HG03025 (cell line): Measurements from ENCODE around the gene SNX30.

Experiments
- ATAC-seq: cut with Tn5 transposase; IDR thresholded peaks from one replicate; pipeline ENCODE4 v1.9.1; 2021; ENCODE audit warnings: mild to moderate bottlenecking, moderate library complexity; ENCODE audit not compliant: unreplicated experiment, low FRiP score

SNX30 gene

GRCh38 chr9:112815868-112816267 is 65.3 kb downstream of the SNX30 start:
- no peak for ATAC-seq

- ATAC-seq, result no peak
Observed at GRCh38 chr9:112817860-112818203, 67.3 kb downstream of the SNX30 start.

GRCh38 chr9:112819635-112820496 is 69.3 kb downstream of the SNX30 start:
- ATAC-seq, result no peak

GRCh38 chr9:112820881-112821280 is 70.3 kb downstream of the SNX30 start:
- no peak for ATAC-seq

- no peak for ATAC-seq
Observed at GRCh38 chr9:112822618-112823017, 72.1 kb downstream of the SNX30 start.

GRCh38 chr9:112823257-112823656 is 72.7 kb downstream of the SNX30 start:
- ATAC-seq, result no peak

- ATAC-seq, result no peak
Observed at GRCh38 chr9:112831281-112831851, 80.8 kb downstream of the SNX30 start.

GRCh38 chr9:112831969-112832368 is 81.4 kb downstream of the SNX30 start:
- no peak for ATAC-seq

GRCh38 chr9:112833081-112833480 is 82.5 kb downstream of the SNX30 start:
- no peak for ATAC-seq

- ATAC-seq, result no peak
Observed at GRCh38 chr9:112836394-112836793, 85.8 kb downstream of the SNX30 start.

- no peak for ATAC-seq
Observed at GRCh38 chr9:112838342-112838741, 87.8 kb downstream of the SNX30 start.

GRCh38 chr9:112839331-112839730 is 88.8 kb downstream of the SNX30 start:
- ATAC-seq, result no peak

GRCh38 chr9:112841261-112841660 is 90.7 kb downstream of the SNX30 start:
- no peak for ATAC-seq

GRCh38 chr9:112842555-112842954 is 92.0 kb downstream of the SNX30 start:
- no peak for ATAC-seq

GRCh38 chr9:112844771-112845542 is 94.4 kb downstream of the SNX30 start:
- ATAC-seq, result no peak

GRCh38 chr9:112846528-112847488 is 96.2 kb downstream of the SNX30 start:
- no peak for ATAC-seq

- ATAC-seq, result no peak
Observed at GRCh38 chr9:112848316-112849151, 98.0 kb downstream of the SNX30 start.

- ATAC-seq, result no peak
Observed at GRCh38 chr9:112849363-112849922, 98.9 kb downstream of the SNX30 start.

- no peak for ATAC-seq
Observed at GRCh38 chr9:112850840-112851239, 100.3 kb downstream of the SNX30 start.
